Measurements from ENCODE around the gene STON2.
"Not testable (repeated sequence)": the region's sequence is repeated elsewhere in the genome, so short reads cannot be mapped to it uniquely, and the experiment has no call there.

STON2 gene

GRCh38 chr14:81260732-81261131 is 139.4 kb downstream of the STON2 start:
- DNase-seq = no peak

- DNase-seq = no peak
These were observed 143.7 kb downstream of the STON2 start for GRCh38 chr14:81256289-81256960.

GRCh38 chr14:81252278-81252677 is 147.8 kb downstream of the STON2 start:
- no peak for DNase-seq

- DNase-seq = no peak
These were observed 152.8 kb downstream of the STON2 start for GRCh38 chr14:81247271-81247766.

GRCh38 chr14:81246461-81247270 is 153.5 kb downstream of the STON2 start:
- no peak for DNase-seq

- DNase-seq = no peak
These were observed 154.4 kb downstream of the STON2 start for GRCh38 chr14:81245771-81246170.

- not testable (repeated sequence) for DNase-seq
These were observed 155.7 kb downstream of the STON2 start for GRCh38 chr14:81244431-81244830.

GRCh38 chr14:81243499-81243898 is 156.6 kb downstream of the STON2 start:
- DNase-seq = no peak

GRCh38 chr14:81236849-81237248 is 163.3 kb downstream of the STON2 start:
- DNase-seq = not testable (repeated sequence)

- DNase-seq = no peak
These were observed 164.0 kb downstream of the STON2 start for GRCh38 chr14:81236138-81236537.

- DNase-seq = no peak
These were observed 165.0 kb downstream of the STON2 start for GRCh38 chr14:81235096-81235495.

- DNase-seq = no peak
These were observed 165.8 kb downstream of the STON2 start for GRCh38 chr14:81234278-81234677.

GRCh38 chr14:81233615-81234014 is 166.5 kb downstream of the STON2 start:
- DNase-seq = no peak

- no peak for DNase-seq
These were observed 168.6 kb downstream of the STON2 start for GRCh38 chr14:81231540-81231939.

GRCh38 chr14:81224222-81224621 is 175.9 kb downstream of the STON2 start:
- no peak for DNase-seq

- DNase-seq = not testable (repeated sequence)
These were observed 176.3 kb downstream of the STON2 start for GRCh38 chr14:81223788-81224187.

- no peak for DNase-seq
These were observed 177.4 kb downstream of the STON2 start for GRCh38 chr14:81222691-81223090.

GRCh38 chr14:81222126-81222525 is 178.0 kb downstream of the STON2 start:
- no peak for DNase-seq

GRCh38 chr14:81221579-81222102 is 178.5 kb downstream of the STON2 start:
- DNase-seq = no peak

GRCh38 chr14:81220830-81221578 is 179.1 kb downstream of the STON2 start, which contains the start of gene GTF2A1:
GTF2A1 (minus strand) TSS chr14:81220959; CDS start chr14:81220518, 441 bp downstream.
- peak; percentile 97 for DNase-seq

- no peak for DNase-seq
These were observed 179.6 kb downstream of the STON2 start for GRCh38 chr14:81220580-81220829.

GRCh38 chr14:81219759-81220579 is 180.2 kb downstream of the STON2 start:
- DNase-seq = peak; percentile 76
